Astrocyte of the cerebellum (primary cell): ENCODE measurements around the gene ZNF254.

ENCODE experiments used
- DNase-seq: peaks from one replicate; pipeline ENCODE4 v3.0.0-alpha.2; 2011; ENCODE audit warnings: low read depth
- H3K4me3 ChIP-seq: 2 replicates; pipeline ENCODE4 v1.5.1; 2011; ENCODE audit warnings: mild to moderate bottlenecking, low read depth, low read length, moderate library complexity
- in situ Hi-C: cut with HindIII; loops from 2 replicates; pipeline ENCODE4 v1.10.0; 2017; ENCODE audit warnings: low sequenced_read_pairs
- TF ChIP-seq, protein P1 (sequence below): IDR thresholded peaks from 2 replicates; pipeline ENCODE4 v1.5.1; 2012; ENCODE audit warnings: low read length, low read depth, moderate library complexity, mild to moderate bottlenecking; ENCODE audit errors: missing control alignments

ZNF254 gene

GRCh38 chr19:24052811-24053210, 34.2 kb upstream of the ZNF254 start:
- in situ Hi-C loops: no loop called here
- DNase-seq: no peak
- TF ChIP-seq, protein P1, sequence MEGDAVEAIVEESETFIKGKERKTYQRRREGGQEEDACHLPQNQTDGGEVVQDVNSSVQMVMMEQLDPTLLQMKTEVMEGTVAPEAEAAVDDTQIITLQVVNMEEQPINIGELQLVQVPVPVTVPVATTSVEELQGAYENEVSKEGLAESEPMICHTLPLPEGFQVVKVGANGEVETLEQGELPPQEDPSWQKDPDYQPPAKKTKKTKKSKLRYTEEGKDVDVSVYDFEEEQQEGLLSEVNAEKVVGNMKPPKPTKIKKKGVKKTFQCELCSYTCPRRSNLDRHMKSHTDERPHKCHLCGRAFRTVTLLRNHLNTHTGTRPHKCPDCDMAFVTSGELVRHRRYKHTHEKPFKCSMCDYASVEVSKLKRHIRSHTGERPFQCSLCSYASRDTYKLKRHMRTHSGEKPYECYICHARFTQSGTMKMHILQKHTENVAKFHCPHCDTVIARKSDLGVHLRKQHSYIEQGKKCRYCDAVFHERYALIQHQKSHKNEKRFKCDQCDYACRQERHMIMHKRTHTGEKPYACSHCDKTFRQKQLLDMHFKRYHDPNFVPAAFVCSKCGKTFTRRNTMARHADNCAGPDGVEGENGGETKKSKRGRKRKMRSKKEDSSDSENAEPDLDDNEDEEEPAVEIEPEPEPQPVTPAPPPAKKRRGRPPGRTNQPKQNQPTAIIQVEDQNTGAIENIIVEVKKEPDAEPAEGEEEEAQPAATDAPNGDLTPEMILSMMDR: no peak
- H3K4me3 ChIP-seq: no peak overlapping the region

DNA sequence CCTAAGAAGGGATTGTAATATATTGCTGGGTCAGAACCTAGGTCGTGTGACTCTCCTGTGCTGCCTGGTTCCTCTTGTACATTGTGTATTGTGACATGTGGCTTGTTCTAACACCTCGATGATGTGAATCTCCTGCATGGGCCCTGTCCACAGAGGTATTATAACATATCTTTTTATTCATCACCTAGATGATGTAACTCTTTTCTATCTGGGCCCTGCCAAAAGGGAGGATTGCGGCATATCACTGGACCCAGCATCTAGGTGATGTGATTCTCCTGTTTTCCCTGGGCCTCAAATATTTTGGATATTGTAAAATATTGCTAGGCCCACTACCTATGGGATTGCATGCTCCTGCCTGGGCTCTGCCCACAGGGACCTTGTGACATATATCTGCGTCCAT, 33.4 kb upstream of the ZNF254 start:
- TF ChIP-seq, protein P1: no peak
- DNase-seq: no peak
- in situ Hi-C loops: no loop called here
- H3K4me3 ChIP-seq: no peak overlapping the region

GRCh38 chr19:24054044-24054935, 32.7 kb upstream of the ZNF254 start:
- in situ Hi-C loops: no loop called here
- no peak overlapping the region for H3K4me3 ChIP-seq
- TF ChIP-seq, protein P1: no peak
- DNase-seq: peak; percentile 70

GRCh38 chr19:24055548-24055947, 31.4 kb upstream of the ZNF254 start:
- no peak overlapping the region for H3K4me3 ChIP-seq
- DNase-seq: no peak
- in situ Hi-C loops: no loop called here
- TF ChIP-seq, protein P1: no peak

GRCh38 chr19:24057144-24057543, 29.8 kb upstream of the ZNF254 start:
- TF ChIP-seq, protein P1: no peak
- no peak for DNase-seq
- in situ Hi-C loops: no loop called here
- H3K4me3 ChIP-seq: no peak overlapping the region

GRCh38 chr19:24059563-24060295, 27.3 kb upstream of the ZNF254 start:
- TF ChIP-seq, protein P1: no peak
- DNase-seq: no peak
- in situ Hi-C loops: no loop called here
- no peak overlapping the region for H3K4me3 ChIP-seq
